Suprapubic skin (tissue), 4 donors: ENCODE results near the gene METTL22.

Source experiments
- POLR2A ChIP-seq, 2 donors: fragments of 450-650 bp; IDR thresholded peaks; one replicate each; pipeline ENCODE4 v1.6.1; 2017; ENCODE audit warnings: antibody characterized with exemption in 2 of 2, mild to moderate bottlenecking in 2 of 2, moderate library complexity in 2 of 2
- POLR2AphosphoS5 ChIP-seq, 3 donors: sonication (generic); formaldehyde crosslinking; IDR thresholded peaks; one replicate each; pipeline ENCODE4 v1.6.1; 2017; ENCODE audit warnings: antibody characterized with exemption in 3 of 3
- TF ChIP-seq, protein P1 (sequence below), 2 donors: fragments of 200-600 bp in 1 of 2; fragments of 450-650 bp in 1 of 2; sonication (generic) in 1 of 2; IDR thresholded peaks; one replicate each; pipeline ENCODE4 v1.5.1; 2016 to 2019; ENCODE audit warnings: antibody characterized with exemption in 2 of 2, mild to moderate bottlenecking in 1 of 2, moderate library complexity in 1 of 2

DNA sequence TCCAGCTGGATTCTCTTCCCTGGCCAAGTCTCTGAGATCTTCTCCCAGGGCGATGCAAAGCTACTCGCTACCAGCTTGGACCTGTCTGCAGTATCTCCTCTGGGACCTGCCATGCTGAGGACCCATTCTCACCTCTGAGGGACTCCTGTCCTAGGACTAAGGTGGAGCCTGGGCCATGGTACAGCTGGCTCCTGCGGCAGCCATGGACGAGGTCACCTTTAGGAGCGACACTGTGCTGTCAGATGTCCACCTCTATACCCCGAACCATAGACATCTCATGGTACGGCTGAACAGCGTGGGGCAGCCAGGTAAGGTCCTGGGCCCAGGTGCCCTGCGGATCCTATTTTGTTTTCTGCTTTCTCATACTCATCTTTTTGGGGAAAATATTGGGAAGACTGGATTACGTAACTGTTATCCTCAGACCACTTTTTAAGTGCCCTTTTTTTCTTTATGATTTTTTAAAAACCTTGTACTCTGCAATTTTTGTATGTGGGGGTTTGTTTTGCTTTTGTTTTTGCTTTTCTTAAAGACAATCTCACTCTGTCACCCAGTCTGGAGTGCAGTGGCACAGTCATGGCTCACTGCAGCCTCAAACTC lies 4.1 kb downstream of the METTL22 start:
- TF ChIP-seq POLR2A (IDR thresholded peaks at IDR 0.05) (no peak), POLR2AphosphoS5 (IDR thresholded peaks at IDR 0.05) (no peak)
- TF ChIP-seq, protein P1, sequence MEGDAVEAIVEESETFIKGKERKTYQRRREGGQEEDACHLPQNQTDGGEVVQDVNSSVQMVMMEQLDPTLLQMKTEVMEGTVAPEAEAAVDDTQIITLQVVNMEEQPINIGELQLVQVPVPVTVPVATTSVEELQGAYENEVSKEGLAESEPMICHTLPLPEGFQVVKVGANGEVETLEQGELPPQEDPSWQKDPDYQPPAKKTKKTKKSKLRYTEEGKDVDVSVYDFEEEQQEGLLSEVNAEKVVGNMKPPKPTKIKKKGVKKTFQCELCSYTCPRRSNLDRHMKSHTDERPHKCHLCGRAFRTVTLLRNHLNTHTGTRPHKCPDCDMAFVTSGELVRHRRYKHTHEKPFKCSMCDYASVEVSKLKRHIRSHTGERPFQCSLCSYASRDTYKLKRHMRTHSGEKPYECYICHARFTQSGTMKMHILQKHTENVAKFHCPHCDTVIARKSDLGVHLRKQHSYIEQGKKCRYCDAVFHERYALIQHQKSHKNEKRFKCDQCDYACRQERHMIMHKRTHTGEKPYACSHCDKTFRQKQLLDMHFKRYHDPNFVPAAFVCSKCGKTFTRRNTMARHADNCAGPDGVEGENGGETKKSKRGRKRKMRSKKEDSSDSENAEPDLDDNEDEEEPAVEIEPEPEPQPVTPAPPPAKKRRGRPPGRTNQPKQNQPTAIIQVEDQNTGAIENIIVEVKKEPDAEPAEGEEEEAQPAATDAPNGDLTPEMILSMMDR (IDR thresholded peaks at IDR 0.05) = no peak
